ENCODE results near the gene MRRF.

The MRRF gene

DNA sequence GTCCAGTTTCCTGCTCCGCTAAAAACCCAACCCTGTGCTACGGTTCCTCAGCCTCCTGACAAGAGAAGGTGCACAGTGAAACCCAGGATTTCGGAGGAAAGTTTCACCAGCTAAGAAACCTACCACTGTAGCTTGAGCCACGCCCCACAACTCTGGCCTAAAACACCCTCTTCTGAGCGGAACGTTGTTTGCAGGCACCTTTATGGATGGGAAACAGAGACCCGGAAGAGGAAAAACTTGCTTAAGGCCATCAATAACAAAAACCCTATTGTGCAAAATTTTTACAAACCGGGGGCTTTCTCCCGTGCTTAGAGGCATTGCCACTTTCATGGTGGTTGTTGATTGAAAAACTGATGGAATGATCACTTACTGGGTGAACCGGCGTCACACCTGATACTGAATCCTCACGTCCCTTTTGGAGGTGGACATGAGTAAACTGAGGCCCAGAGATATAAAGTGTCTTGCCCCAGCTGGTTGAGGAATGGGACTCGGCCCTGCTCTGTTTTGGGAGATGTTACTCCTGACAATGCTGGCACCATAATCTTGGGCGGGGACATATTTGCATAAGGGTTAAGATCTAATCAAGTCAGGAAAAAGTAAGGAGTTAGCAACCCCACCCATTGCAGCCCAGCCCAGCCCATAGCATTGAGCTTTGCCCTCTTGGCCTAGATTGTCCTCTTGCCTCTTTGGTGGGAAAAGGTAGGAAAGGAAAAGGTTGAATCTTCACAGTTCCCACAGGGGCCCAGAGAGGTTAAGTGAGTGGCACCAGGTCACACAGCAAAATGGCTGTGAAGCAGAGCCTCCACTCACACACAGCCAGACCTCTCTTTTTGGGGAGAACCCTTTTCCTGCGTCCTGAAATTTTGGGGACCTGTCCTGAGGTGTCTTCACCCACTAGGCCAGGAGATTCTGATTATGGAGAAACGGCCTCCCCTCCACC, 82.9 kb downstream of the MRRF start:
- DNase-seq (ENCODE audit: low spot score) (no peak), ATAC-seq (ENCODE audit: low read depth) (peak; percentile 63)
- TF ChIP-seq, protein P1, sequence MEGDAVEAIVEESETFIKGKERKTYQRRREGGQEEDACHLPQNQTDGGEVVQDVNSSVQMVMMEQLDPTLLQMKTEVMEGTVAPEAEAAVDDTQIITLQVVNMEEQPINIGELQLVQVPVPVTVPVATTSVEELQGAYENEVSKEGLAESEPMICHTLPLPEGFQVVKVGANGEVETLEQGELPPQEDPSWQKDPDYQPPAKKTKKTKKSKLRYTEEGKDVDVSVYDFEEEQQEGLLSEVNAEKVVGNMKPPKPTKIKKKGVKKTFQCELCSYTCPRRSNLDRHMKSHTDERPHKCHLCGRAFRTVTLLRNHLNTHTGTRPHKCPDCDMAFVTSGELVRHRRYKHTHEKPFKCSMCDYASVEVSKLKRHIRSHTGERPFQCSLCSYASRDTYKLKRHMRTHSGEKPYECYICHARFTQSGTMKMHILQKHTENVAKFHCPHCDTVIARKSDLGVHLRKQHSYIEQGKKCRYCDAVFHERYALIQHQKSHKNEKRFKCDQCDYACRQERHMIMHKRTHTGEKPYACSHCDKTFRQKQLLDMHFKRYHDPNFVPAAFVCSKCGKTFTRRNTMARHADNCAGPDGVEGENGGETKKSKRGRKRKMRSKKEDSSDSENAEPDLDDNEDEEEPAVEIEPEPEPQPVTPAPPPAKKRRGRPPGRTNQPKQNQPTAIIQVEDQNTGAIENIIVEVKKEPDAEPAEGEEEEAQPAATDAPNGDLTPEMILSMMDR (IDR thresholded peaks at IDR 0.05; ENCODE audit: poor library complexity, severe bottlenecking), result peak; percentile 25
- Histone ChIP-seq H3K27me3 (ENCODE audit: insufficient read depth, poor library complexity, severe bottlenecking) (no peaks in the 10 kb centered on the region), H3K4me3 (ENCODE audit: severe bottlenecking) (peak overlapping the region; percentile 43), H3K36me3 (ENCODE audit: low read depth) (no peaks in the 10 kb centered on the region), H3K27ac (ENCODE audit: poor library complexity, severe bottlenecking) (no peak overlapping the region), H3K9me3 (ENCODE audit: severe bottlenecking) (no peaks in the 10 kb centered on the region), H3K4me1 (ENCODE audit: insufficient read depth, poor library complexity, severe bottlenecking) (peaks cover 3% of the 10 kb centered on the region)

DNA sequence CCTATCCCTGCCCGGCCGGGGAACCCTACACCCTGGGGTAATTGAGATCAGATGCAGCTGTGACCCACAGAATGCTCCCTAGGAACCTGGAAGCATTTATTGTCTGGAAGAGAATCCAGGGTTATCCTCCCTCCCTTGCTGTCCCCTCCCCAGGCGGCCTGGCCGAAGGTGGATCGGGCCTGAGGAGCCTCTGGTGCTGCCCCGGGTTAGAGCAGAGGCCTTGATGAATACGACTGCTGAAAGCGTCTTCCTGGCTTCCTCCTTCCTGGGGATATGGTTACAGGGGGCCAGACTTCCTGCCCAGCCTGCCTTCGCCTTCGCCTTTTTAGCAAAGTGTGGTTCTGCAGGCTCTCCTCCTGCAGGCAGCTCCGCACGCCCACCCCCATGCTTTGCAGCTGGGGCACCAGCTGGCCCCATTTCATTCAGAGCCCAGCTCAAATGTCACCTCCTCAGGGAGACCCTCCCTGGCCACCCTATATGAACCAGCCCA, 83.7 kb downstream of the MRRF start:
- Histone ChIP-seq H3K27me3 (ENCODE audit: insufficient read depth, poor library complexity, severe bottlenecking) (no peaks in the 10 kb centered on the region), H3K4me3 (ENCODE audit: severe bottlenecking) (no peak overlapping the region), H3K36me3 (ENCODE audit: low read depth) (no peaks in the 10 kb centered on the region), H3K27ac (ENCODE audit: poor library complexity, severe bottlenecking) (no peak overlapping the region), H3K4me1 (ENCODE audit: insufficient read depth, poor library complexity, severe bottlenecking) (peaks cover 3% of the 10 kb centered on the region), H3K9me3 (ENCODE audit: severe bottlenecking) (no peaks in the 10 kb centered on the region)
- DNase-seq (ENCODE audit: low spot score) (no peak), ATAC-seq (ENCODE audit: low read depth) (no peak)
- TF ChIP-seq, protein P1 (IDR thresholded peaks at IDR 0.05; ENCODE audit: poor library complexity, severe bottlenecking), result no peak

DNA sequence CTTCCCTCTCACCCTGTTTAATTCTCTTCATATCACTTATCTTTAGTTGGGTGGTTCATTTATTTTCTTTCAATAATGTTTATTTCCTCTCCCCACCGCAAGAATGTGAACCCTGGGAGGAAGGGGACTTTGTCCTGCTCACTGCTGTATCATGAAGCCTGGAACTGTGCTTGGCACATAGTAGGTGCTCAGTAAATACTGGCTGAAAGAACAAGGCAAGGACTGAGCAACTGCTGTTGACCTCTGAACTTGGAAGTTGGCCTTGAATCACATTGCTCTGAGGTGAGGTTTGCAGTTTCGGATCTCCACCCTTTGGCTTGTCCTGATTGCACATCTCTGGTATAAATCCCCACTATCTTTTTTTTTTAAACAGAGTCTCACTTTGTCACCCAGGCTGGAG, 84.1 kb downstream of the MRRF start:
- Histone ChIP-seq H3K4me3 (ENCODE audit: severe bottlenecking) (no peak overlapping the region), H3K9me3 (ENCODE audit: severe bottlenecking) (no peaks in the 10 kb centered on the region), H3K4me1 (ENCODE audit: insufficient read depth, poor library complexity, severe bottlenecking) (peaks cover 3% of the 10 kb centered on the region), H3K36me3 (ENCODE audit: low read depth) (no peaks in the 10 kb centered on the region), H3K27ac (ENCODE audit: poor library complexity, severe bottlenecking) (no peak overlapping the region), H3K27me3 (ENCODE audit: insufficient read depth, poor library complexity, severe bottlenecking) (no peaks in the 10 kb centered on the region)
- TF ChIP-seq, protein P1 (IDR thresholded peaks at IDR 0.05; ENCODE audit: poor library complexity, severe bottlenecking), result no peak
- no peak for DNase-seq (ENCODE audit: low spot score)
- ATAC-seq (ENCODE audit: low read depth), result no peak

DNA sequence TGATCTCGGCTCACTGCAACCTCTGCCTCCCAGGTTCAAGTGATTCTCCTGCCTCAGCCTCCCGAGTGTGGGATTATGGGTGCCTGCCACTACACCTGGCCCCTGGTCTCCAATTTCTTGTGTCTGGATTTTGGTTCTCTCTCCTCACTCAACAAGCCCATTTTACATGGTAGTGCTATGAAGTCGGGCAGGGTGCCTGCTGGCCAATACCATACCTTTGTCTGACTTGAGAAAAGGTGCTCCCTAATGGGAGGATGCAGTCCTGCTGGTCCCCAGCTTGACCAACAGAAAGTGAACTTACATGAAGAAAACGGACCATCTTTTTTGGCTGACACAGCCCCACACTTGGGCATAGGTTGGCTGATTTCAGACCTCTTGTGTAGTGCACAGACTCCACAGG, 84.5 kb downstream of the MRRF start:
- DNase-seq (ENCODE audit: low spot score), result no peak
- H3K4me3 ChIP-seq (ENCODE audit: severe bottlenecking), result no peak overlapping the region

More for the DNA sequence above, 84.5 kb downstream of the MRRF start:
- no peaks in the 10 kb centered on the region for H3K9me3 ChIP-seq (ENCODE audit: severe bottlenecking)
- TF ChIP-seq, protein P1 (IDR thresholded peaks at IDR 0.05; ENCODE audit: poor library complexity, severe bottlenecking), result no peak
- no peak overlapping the region for H3K27ac ChIP-seq (ENCODE audit: poor library complexity, severe bottlenecking)
- ATAC-seq (ENCODE audit: low read depth), result no peak
- no peaks in the 10 kb centered on the region for H3K36me3 ChIP-seq (ENCODE audit: low read depth)
- H3K27me3 ChIP-seq (ENCODE audit: insufficient read depth, poor library complexity, severe bottlenecking), result no peaks in the 10 kb centered on the region
- H3K4me1 ChIP-seq (ENCODE audit: insufficient read depth, poor library complexity, severe bottlenecking), result peaks cover 3% of the 10 kb centered on the region

Data from RWPE2 (cell line).